GM18873 (cell line): ENCODE data around the gene AHNAK2.

ENCODE experiments used
- ATAC-seq: cut with Tn5 transposase; IDR thresholded peaks from one replicate; pipeline ENCODE4 v1.9.1; 2021; ENCODE audit warnings: mild to moderate bottlenecking, moderate library complexity, moderate number of reproducible peaks; ENCODE audit not compliant: unreplicated experiment, low FRiP score

The AHNAK2 gene

GRCh38 chr14:104942586-104942985 lies 35.6 kb downstream of the AHNAK2 start:
- no peak for ATAC-seq

GRCh38 chr14:104941508-104942365 lies 36.4 kb downstream of the AHNAK2 start:
- ATAC-seq = no peak

- no peak for ATAC-seq
Measured at GRCh38 chr14:104940526-104941150, 37.5 kb downstream of the AHNAK2 start.

GRCh38 chr14:104939666-104940410 lies 38.3 kb downstream of the AHNAK2 start:
- ATAC-seq = no peak

GRCh38 chr14:104938960-104939359 lies 39.2 kb downstream of the AHNAK2 start:
- ATAC-seq = no peak

GRCh38 chr14:104938436-104938835 lies 39.7 kb downstream of the AHNAK2 start:
- ATAC-seq = no peak

GRCh38 chr14:104937694-104938365 lies 40.3 kb downstream of the AHNAK2 start:
- no peak for ATAC-seq

- ATAC-seq = no peak
Measured at GRCh38 chr14:104937161-104937560, 41.0 kb downstream of the AHNAK2 start.

GRCh38 chr14:104936361-104937155 lies 41.6 kb downstream of the AHNAK2 start:
- ATAC-seq = no peak

- ATAC-seq = no peak
Measured at GRCh38 chr14:104935955-104936354, 42.2 kb downstream of the AHNAK2 start.

- no peak for ATAC-seq
Measured at GRCh38 chr14:104935026-104935650, 43.0 kb downstream of the AHNAK2 start.

- ATAC-seq = no peak
Measured at GRCh38 chr14:104933746-104934733, 44.1 kb downstream of the AHNAK2 start.

- no peak for ATAC-seq
Measured at GRCh38 chr14:104932676-104933631, 45.2 kb downstream of the AHNAK2 start.

GRCh38 chr14:104931771-104932675 lies 46.2 kb downstream of the AHNAK2 start:
- ATAC-seq = no peak

- no peak for ATAC-seq
Measured at GRCh38 chr14:104931304-104931770, 46.8 kb downstream of the AHNAK2 start.
